OCI-LY1 (cell line): ENCODE measurements around the gene SEMA3F.

Source experiments
- H2AFZ ChIP-seq: fragments of 200-600 bp; sonication (generic), shearing (Covaris generic); 2 replicates; pipeline ENCODE4 v1.6.0; 2014; ENCODE audit warnings: antibody characterized with exemption, mild to moderate bottlenecking, low read length
- H3F3A ChIP-seq: fragments of 200-600 bp; sonication (generic), shearing (Covaris generic); 2 replicates; pipeline ENCODE4 v1.6.0; 2014; ENCODE audit warnings: mild to moderate bottlenecking, antibody characterized with exemption, low read length, moderate library complexity; ENCODE audit not compliant: insufficient read depth
- H3K27ac ChIP-seq: fragments of 200-600 bp; sonication (generic); 2 replicates; pipeline ENCODE4 v1.5.1; 2014; ENCODE audit warnings: low read length, mixed run types, mild to moderate bottlenecking, low read depth; ENCODE audit not compliant: poor library complexity, severe bottlenecking
- H3K27me3 ChIP-seq: fragments of 200-600 bp; sonication (generic); 2 replicates; pipeline ENCODE4 v1.6.0; 2014; ENCODE audit warnings: antibody characterized with exemption, mild to moderate bottlenecking, low read length, moderate library complexity; ENCODE audit not compliant: insufficient read depth
- H3K36me3 ChIP-seq: fragments of 200-600 bp; sonication (generic); 2 replicates; pipeline ENCODE4 v1.6.1; 2014; ENCODE audit warnings: mild to moderate bottlenecking, antibody characterized with exemption, low read length, moderate library complexity, mixed read lengths; ENCODE audit not compliant: insufficient read depth
- H3K4me1 ChIP-seq: fragments of 200-600 bp; sonication (generic); 2 replicates; pipeline ENCODE4 v1.5.1; 2014; ENCODE audit warnings: mild to moderate bottlenecking, low read length, moderate library complexity; ENCODE audit not compliant: insufficient read depth, severe bottlenecking
- H3K4me2 ChIP-seq: fragments of 200-600 bp; sonication (generic), shearing (Covaris generic); 2 replicates; pipeline ENCODE4 v1.6.1; 2014; ENCODE audit warnings: low read length
- H3K4me3 ChIP-seq: fragments of 200-600 bp; sonication (generic); 2 replicates; pipeline ENCODE4 v1.5.1; 2014; ENCODE audit warnings: low read length, low read depth, mild to moderate bottlenecking, mixed read lengths; ENCODE audit not compliant: poor library complexity, severe bottlenecking
- H3K79me2 ChIP-seq: fragments of 200-600 bp; shearing (Covaris generic); 2 replicates; pipeline ENCODE4 v1.6.1; 2016; ENCODE audit warnings: mixed run types, low read length, mixed read lengths; ENCODE audit not compliant: insufficient read depth
- H3K9ac ChIP-seq: fragments of 200-600 bp; sonication (generic), shearing (Covaris generic); 2 replicates; pipeline ENCODE4 v1.6.1; 2014; ENCODE audit warnings: mild to moderate bottlenecking, low read length, mixed read lengths
- H3K9me2 ChIP-seq: fragments of 200-600 bp; sonication (generic), shearing (Covaris generic); 2 replicates; pipeline ENCODE4 v1.6.1; 2014; ENCODE audit warnings: low read depth, mild to moderate bottlenecking, low read length, mixed read lengths
- H3K9me3 ChIP-seq: fragments of 200-600 bp; shearing (Covaris generic); 2 replicates; pipeline ENCODE4 v1.6.1; 2014; ENCODE audit warnings: low read length, mixed read lengths
- H4K20me1 ChIP-seq: fragments of 200-600 bp; sonication (generic), shearing (Covaris generic); 2 replicates; pipeline ENCODE4 v1.6.0; 2016; ENCODE audit warnings: mild to moderate bottlenecking, low read length; ENCODE audit not compliant: insufficient read depth
- CTCF ChIP-seq: fragments of 200-600 bp; sonication (generic), shearing (Covaris generic); IDR thresholded peaks from 2 replicates; pipeline ENCODE4 v1.5.1; 2017; ENCODE audit warnings: mild to moderate bottlenecking, antibody characterized with exemption, low read length, moderate library complexity, mixed read lengths
- EZH2 ChIP-seq: fragments of 200-600 bp; sonication (generic), shearing (Covaris generic); IDR thresholded peaks from 2 replicates; pipeline ENCODE4 v1.8.0; 2017; ENCODE audit warnings: borderline replicate concordance, mixed run types, mild to moderate bottlenecking, antibody characterized with exemption, low read length, moderate library complexity, mixed read lengths

The SEMA3F gene

DNA sequence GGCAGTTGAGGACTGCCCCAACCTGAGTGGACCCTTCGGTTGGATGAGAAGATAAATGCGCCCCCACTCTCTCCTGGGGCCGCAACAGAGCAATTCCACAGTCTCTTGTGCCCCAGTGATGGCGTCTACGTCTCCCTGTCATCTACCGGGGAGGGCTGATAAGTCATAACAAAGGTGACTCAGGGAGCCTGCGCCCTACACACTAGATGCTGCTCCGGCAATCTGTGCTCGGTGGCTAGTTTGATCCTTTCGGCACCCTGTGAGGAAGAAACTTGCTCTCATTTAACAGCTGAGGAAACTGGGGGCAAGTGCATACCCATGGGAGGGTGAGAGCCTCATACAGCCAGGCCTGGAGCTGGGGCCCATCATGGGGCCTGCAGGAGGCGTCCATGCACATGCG is 14.1 kb upstream of the SEMA3F start:
- Histone ChIP-seq H2AFZ (no peak overlapping the region), H3K9me3 (no peaks in the 10 kb centered on the region), H3K27ac (no peak overlapping the region), H3K4me1 (no peaks in the 10 kb centered on the region), H3K36me3 (no peaks in the 10 kb centered on the region), H4K20me1 (no peaks in the 10 kb centered on the region), H3K9me2 (no peaks in the 10 kb centered on the region), H3K9ac (no peak overlapping the region), H3K4me3 (no peak overlapping the region), H3K27me3 (peaks cover 4% of the 10 kb centered on the region), H3F3A (no peaks in the 10 kb centered on the region), H3K79me2 (no peaks in the 10 kb centered on the region), H3K4me2 (no peak overlapping the region)
- no peak for TF ChIP-seq EZH2
- TF ChIP-seq CTCF = no peak

DNA sequence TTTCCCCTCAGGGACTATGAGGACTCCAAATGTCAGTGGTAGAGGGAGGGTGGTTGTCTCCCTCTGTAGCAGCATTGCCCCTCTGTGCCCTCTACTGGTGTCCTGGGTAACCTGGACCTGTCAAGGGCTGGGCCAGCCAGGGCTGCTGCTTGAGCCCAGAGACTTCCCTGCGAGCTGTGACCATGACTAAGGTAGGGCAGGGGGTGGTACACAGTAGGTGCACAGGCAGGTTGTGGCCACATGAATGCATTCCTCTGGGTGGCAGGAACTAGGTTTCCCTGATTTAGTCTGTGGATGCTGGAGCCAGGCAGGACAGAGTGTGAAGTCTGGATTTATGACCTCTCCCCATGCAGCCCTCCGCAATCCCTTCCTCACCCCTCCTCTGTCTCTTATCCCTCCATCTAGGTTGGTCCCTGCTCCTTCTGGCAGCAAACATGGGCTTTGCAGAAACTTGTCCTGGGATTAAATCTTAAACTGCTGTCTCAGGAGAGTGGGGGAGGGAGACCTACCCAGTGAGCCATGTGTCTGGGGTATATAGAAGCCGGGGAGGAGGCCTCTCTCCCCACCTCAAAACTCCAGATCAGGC is 8.7 kb upstream of the SEMA3F start:
- Histone ChIP-seq H3K4me2 (no peak overlapping the region), H3K9ac (no peak overlapping the region)
- TF ChIP-seq EZH2 = no peak
- 0 out of 2 replicates have a peak, but pooled peaks have one; percentile 6 for TF ChIP-seq CTCF

DNA sequence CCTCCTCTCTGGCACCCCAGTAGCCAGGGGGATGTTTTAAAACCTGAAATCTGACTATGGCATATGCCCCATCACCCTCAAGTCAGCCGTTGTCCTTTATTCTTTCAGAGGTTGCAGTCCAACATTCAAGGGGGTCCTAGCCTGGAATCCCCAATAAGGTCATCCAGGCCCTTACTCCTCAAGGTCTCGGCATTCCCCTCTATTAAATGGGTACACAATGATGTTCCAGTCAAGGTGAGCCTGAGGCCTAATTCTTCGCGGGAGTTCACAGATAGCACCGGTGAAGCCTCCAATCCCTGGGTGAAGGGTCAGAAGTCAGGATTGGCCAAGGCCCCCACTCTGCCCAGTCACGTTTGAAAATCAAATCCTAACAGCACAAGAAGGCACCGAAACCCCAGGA is 8.1 kb upstream of the SEMA3F start:
- H3F3A ChIP-seq = no peaks in the 10 kb centered on the region
- H3K9me2 ChIP-seq = no peaks in the 10 kb centered on the region
- H3K9me3 ChIP-seq = no peaks in the 10 kb centered on the region
- no peak overlapping the region for H3K9ac ChIP-seq
- H3K36me3 ChIP-seq = no peaks in the 10 kb centered on the region
- no peaks in the 10 kb centered on the region for H3K79me2 ChIP-seq
- no peaks in the 10 kb centered on the region for H3K4me1 ChIP-seq
- H3K27ac ChIP-seq = no peak overlapping the region
- no peaks in the 10 kb centered on the region for H4K20me1 ChIP-seq
- peaks cover 4% of the 10 kb centered on the region for H3K27me3 ChIP-seq
- TF ChIP-seq EZH2 (no peak), CTCF (no peak)
- no peak overlapping the region for H3K4me3 ChIP-seq
- H2AFZ ChIP-seq = no peak overlapping the region
- no peak overlapping the region for H3K4me2 ChIP-seq

More for the DNA sequence above, 8.7 kb upstream of the SEMA3F start:
- no peaks in the 10 kb centered on the region for H3K9me2 ChIP-seq
- H3K27me3 ChIP-seq = peaks cover 4% of the 10 kb centered on the region
- no peaks in the 10 kb centered on the region for H3F3A ChIP-seq
- H3K4me3 ChIP-seq = no peak overlapping the region
- H3K79me2 ChIP-seq = no peaks in the 10 kb centered on the region
- no peak overlapping the region for H3K27ac ChIP-seq
- no peaks in the 10 kb centered on the region for H3K4me1 ChIP-seq
- H2AFZ ChIP-seq = no peak overlapping the region
- H3K9me3 ChIP-seq = no peaks in the 10 kb centered on the region
- H3K36me3 ChIP-seq = no peaks in the 10 kb centered on the region
- H4K20me1 ChIP-seq = no peaks in the 10 kb centered on the region
